ENCODE data around the gene ALDH16A1. TPM values are rescaled to one million over a fixed set of nuclear protein-coding genes. Genes with fewer than 3 reads are reported as not detected.

Gene ALDH16A1
- total RNA-seq: 10 to 100 TPM; 22.6 to 57.9 TPM

GRCh38 chr19:49453013-49453756 lies at the start of gene ALDH16A1:
Gene ALDH16A1 (plus strand): TSS chr19:49453225. CDS start chr19:49453332, 107 bp downstream.
- Histone ChIP-seq H3K27ac (peak within 1 kb of the TSS; percentile 92), H3K4me3 (peak within 1 kb of the TSS; percentile 52), H3K27me3 (no peaks in the 10 kb centered on the region), H3K9me3 (no peaks in the 10 kb centered on the region), H3K9ac (ENCODE audit: low read depth in 2 of 2, low read length in 2 of 2) (peak within 1 kb of the TSS; percentile 75 to 99), H3K36me3 (no peaks in the 10 kb centered on the region), H3K4me1 (peaks cover 5% of the 10 kb centered on the region)
- DNase-seq: peak; percentile 100
- TF ChIP-seq CTCF (IDR thresholded peaks at IDR 0.05): no peak
- intact Hi-C loops (cut with DNase I): no loop called here

DNA sequence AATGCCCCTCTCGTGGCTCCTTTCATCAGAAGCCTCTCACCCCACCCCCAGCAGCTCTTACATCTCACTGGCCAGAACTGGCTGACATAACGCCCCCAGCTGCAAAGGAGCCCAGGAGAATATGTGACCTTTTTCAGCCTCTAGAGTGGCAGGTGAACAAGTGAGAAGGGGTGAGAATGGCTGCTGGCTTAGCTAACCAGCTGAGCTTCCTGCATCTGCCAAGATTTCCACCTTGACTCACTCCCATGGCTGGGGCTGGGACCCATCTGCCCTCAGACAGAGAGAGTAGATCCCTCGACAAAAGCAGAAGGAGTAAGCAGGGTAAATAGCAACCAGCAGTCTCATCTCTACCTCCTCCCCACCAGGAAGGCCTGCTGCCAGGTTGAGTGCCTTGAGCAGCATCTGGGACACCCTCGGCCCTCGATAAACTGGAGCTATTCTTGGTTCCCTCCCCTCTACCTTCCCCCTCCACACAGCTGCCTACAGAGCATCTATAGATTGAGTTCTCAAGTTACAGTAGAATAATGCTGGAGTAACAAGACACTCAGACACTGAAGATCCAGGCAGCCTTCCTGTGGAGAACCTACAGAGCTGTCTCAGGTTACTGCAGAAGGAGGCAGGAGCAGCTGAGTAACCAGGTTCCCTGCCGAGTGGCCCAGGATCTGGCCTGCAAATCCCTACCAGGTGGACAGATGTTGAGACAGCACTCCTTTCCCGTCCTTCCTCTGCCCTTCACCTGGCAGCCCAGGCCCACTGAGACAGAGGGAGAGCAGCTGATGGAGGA lies 49.4 kb upstream of the ALDH16A1 start:
- H3K27ac ChIP-seq: no peak overlapping the region
- no peaks in the 10 kb centered on the region for H3K9me3 ChIP-seq
- no peak overlapping the region for H3K9ac ChIP-seq (ENCODE audit: low read depth in 2 of 2, low read length in 2 of 2)
- no peak for DNase-seq
- no peak for TF ChIP-seq CTCF (IDR thresholded peaks at IDR 0.05)
- no peaks in the 10 kb centered on the region for H3K4me1 ChIP-seq
- H3K4me3 ChIP-seq: no peak overlapping the region
- H3K27me3 ChIP-seq: no peaks in the 10 kb centered on the region
- no peaks in the 10 kb centered on the region for H3K36me3 ChIP-seq
- intact Hi-C loops (cut with DNase I): no loop called here

DNA sequence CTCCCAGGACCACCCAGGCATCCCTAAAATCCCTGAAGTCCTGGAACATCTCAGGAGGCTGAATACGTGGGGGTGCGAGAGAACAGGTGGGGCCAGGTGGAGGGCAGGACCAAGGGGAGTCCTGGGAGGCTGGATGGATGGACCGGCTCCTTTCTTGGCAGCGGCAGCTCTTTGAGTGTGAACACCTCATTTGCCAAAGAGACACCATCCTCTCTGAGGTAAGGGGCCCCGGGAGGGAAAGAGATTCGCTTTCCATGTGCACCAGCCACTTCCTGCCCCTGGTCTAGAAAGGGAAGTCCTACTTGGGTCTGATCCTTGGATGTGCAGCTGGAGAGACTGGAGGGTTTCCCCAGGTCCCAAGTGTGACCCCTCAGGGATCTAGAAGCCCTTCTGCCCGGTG lies 45.9 kb upstream of the ALDH16A1 start:
- H3K27ac ChIP-seq: no peak overlapping the region
- H3K4me1 ChIP-seq: no peaks in the 10 kb centered on the region
- no peak for TF ChIP-seq CTCF (IDR thresholded peaks at IDR 0.05)
- no peak for DNase-seq
- no peaks in the 10 kb centered on the region for H3K9me3 ChIP-seq
- no peak overlapping the region for H3K9ac ChIP-seq (ENCODE audit: low read depth in 2 of 2, low read length in 2 of 2)
- H3K36me3 ChIP-seq: no peaks in the 10 kb centered on the region
- H3K4me3 ChIP-seq: no peak overlapping the region
- no peaks in the 10 kb centered on the region for H3K27me3 ChIP-seq
- intact Hi-C loops (cut with DNase I): no loop called here

- no peak overlapping the region for H3K27ac ChIP-seq
- intact Hi-C loops (cut with DNase I): no loop called here
- TF ChIP-seq CTCF (IDR thresholded peaks at IDR 0.05): no peak
- no peaks in the 10 kb centered on the region for H3K9me3 ChIP-seq
- no peak overlapping the region for H3K9ac ChIP-seq (ENCODE audit: low read depth in 2 of 2, low read length in 2 of 2)
- H3K4me3 ChIP-seq: no peak overlapping the region
- no peaks in the 10 kb centered on the region for H3K36me3 ChIP-seq
- DNase-seq: no peak
- H3K4me1 ChIP-seq: no peaks in the 10 kb centered on the region
- no peaks in the 10 kb centered on the region for H3K27me3 ChIP-seq
Measured at GRCh38 chr19:49407482-49408015, 45.5 kb upstream of the ALDH16A1 start.

DNA sequence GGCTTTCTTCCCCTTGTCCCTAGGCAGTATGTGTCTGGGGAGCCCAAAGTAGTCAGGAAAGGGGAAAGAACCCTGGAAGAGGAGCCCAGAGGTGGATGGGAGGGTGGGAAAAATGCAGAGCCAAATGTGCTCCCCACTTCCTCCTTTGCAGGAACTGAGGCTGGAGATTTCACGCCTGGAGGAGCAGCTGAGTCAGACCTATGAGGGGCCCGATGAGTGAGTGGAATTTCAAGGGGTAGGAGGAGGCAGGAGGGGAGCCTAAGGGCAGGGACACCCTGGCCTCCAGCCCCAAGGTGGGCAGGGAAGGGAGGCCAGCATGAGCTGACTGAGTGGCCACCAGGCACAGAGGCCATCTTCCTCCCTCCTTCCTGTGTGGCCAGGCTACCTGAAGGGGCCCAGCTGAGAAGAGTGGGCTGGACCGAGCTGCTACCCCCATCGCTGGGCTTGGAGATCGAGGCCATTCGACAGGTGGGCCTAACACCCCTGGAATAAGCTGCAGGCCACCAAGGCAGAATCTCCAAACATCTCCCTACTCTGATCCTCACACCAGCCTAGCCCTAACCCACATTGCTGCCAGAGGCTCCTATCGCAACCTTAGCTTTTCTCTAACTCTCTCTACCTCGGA lies 44.1 kb upstream of the ALDH16A1 start:
- no peaks in the 10 kb centered on the region for H3K36me3 ChIP-seq
- TF ChIP-seq CTCF (IDR thresholded peaks at IDR 0.05): no peak
- intact Hi-C loops (cut with DNase I): no loop called here
- no peaks in the 10 kb centered on the region for H3K4me1 ChIP-seq
- H3K4me3 ChIP-seq: no peak overlapping the region
- no peak overlapping the region for H3K9ac ChIP-seq (ENCODE audit: low read depth in 2 of 2, low read length in 2 of 2)
- DNase-seq: no peak
- H3K27ac ChIP-seq: no peak overlapping the region
- no peaks in the 10 kb centered on the region for H3K27me3 ChIP-seq
- H3K9me3 ChIP-seq: no peaks in the 10 kb centered on the region

Measured in colonic mucosa (tissue), 4 donors.